Epithelial cell of esophagus (primary cell): Measurements from ENCODE around the gene TSNAX.
A peak's percentile ranks its signal among the peaks of the same experiment; 100 is the strongest.

Experiments
- DNase-seq: peaks from one replicate; pipeline ENCODE4 v3.0.0; 2010; ENCODE audit warnings: low read depth
- H3K4me3 ChIP-seq: 2 replicates; pipeline ENCODE4 v1.5.1; 2011; ENCODE audit warnings: mild to moderate bottlenecking, low read length, control low read depth
- TF ChIP-seq, protein P1 (sequence below): IDR thresholded peaks from 2 replicates; pipeline ENCODE4 v1.5.1; 2011; ENCODE audit warnings: low read depth, mild to moderate bottlenecking, low read length, control low read depth, inconsistent platforms; ENCODE audit not compliant: insufficient read depth; ENCODE audit errors: missing control alignments

TSNAX gene

DNA sequence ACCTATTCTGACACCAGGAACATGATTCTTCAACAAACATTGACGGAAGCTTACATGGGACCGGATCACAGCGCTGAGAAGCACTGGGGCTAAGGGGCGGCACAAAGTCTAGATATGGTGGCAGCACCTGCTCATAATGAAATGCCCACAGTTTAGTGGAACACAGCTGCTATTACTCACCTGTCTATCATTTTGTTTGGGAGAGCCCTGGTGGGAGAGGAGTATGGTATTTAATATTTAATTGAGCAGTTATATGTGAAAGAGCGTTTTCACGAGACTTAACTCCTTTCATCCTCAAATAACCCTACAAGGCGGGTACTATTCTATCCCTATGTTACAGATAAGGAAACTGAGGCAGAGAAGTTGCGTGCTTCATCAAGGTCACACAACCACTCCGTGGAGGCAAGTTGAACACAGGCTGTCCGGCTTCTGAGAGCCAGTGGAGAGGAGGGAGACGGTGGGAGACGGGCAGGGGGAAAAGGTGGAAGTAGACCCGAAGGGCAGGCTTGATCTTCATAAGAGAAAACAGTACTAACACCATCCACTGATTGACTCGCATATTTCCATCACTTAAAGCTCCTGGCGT, 790 bp upstream of the TSNAX start:
- peak overlapping the region; percentile 93 for H3K4me3 ChIP-seq
- TF ChIP-seq, protein P1, sequence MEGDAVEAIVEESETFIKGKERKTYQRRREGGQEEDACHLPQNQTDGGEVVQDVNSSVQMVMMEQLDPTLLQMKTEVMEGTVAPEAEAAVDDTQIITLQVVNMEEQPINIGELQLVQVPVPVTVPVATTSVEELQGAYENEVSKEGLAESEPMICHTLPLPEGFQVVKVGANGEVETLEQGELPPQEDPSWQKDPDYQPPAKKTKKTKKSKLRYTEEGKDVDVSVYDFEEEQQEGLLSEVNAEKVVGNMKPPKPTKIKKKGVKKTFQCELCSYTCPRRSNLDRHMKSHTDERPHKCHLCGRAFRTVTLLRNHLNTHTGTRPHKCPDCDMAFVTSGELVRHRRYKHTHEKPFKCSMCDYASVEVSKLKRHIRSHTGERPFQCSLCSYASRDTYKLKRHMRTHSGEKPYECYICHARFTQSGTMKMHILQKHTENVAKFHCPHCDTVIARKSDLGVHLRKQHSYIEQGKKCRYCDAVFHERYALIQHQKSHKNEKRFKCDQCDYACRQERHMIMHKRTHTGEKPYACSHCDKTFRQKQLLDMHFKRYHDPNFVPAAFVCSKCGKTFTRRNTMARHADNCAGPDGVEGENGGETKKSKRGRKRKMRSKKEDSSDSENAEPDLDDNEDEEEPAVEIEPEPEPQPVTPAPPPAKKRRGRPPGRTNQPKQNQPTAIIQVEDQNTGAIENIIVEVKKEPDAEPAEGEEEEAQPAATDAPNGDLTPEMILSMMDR, result no peak
- DNase-seq, result no peak

DNA sequence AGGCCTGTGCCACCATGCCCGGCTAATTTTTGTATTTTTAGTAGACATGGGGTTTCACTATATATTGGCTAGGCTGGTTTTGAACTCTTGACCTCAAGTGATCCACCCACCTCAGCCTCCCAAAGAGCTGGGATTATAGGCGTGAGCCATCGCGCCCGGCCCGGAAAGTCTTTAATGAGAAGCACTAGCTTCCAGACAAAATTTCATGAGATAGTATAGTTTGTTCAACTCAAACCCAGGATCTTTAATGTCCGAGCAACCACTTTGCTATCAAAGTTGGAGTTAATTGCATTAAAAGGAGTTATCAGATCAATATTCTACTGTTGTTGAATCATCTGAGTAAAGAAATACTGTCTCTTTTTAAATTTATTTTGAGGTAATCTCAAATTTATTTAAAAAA, 4.8 kb downstream of the TSNAX start:
- H3K4me3 ChIP-seq, result no peak overlapping the region
- TF ChIP-seq, protein P1, result no peak
- DNase-seq, result no peak

DNA sequence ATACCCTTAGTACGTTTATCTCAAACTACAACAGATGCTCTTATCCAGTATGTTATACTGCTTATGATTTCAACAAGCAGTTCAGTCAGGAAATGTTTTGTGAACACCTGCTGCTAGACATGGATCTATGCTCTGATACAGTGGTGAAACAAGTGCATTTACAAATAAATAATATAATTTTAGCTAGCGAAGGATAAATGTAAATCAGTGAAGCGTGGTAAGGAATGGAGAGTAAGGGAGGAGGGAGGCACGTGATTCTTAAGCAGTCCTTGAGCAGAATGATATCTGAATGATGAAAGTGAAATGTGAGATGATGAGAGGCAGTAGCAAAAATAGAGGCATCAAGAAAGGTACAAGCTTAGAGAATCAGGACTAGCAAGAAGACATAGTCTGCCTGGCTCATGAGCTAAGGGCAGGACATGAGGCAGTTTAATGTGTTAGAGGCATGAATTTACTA, 6.3 kb downstream of the TSNAX start:
- no peak for DNase-seq
- no peak overlapping the region for H3K4me3 ChIP-seq
- TF ChIP-seq, protein P1, result no peak

DNA sequence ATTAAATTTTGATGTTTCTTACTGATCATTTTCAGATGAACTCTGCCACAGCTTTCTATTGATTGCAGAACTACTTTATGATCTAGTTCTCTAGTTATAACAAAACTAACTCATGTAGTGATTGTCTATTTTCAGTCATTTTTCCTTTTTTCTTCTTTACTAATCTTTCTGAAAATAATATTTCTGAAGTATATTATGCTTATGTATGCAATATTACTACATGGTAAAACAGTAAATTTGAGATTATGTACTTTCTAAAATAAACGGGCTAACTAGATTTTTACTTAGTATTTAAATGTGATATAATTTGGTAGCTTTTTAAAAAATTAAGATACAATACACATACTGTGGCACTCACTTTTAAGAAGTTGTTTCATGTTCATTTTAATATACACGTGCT, 7.6 kb downstream of the TSNAX start:
- H3K4me3 ChIP-seq, result no peak overlapping the region
- TF ChIP-seq, protein P1, result no peak
- no peak for DNase-seq

DNA sequence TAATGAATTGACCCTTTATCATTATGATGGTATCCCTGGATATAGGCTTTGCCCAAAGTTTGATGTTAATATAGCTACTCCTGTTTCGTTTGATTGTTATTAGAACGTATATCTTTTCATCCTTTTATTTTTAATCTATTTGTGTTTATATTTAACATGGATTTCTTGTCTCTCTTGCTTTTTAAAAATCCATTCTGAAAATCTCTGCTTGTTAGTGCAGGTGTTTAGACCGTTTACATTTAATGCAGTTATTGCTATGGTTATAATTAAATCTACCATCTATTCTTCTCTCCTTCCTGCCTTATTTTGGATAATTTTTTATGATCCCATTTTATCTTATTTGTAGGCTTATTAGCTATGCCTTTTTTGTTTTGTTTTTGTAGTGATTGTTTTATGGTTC, 12.4 kb downstream of the TSNAX start:
- TF ChIP-seq, protein P1, result no peak
- H3K4me3 ChIP-seq, result no peak overlapping the region
- DNase-seq, result no peak

DNA sequence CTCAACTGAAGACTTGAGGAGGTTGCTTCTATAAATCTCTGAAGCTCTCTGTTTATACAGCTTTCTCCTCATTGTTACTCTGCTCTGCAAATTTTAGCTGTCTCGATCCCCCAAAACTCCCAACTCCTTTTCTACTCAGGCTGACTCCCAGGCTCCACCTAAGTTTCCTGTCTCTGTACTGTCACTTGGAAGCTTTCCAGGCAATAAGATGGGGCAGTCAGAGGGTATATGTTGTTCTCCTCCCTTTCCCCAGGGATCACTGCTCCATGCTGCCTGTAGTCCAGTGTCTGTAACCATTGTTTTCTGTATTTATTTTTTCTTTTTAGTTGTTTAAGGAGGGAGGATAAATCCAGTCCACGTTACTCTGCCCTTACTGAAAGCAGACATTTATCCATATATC, 13.4 kb downstream of the TSNAX start:
- TF ChIP-seq, protein P1, result no peak
- DNase-seq, result no peak
- no peak overlapping the region for H3K4me3 ChIP-seq

DNA sequence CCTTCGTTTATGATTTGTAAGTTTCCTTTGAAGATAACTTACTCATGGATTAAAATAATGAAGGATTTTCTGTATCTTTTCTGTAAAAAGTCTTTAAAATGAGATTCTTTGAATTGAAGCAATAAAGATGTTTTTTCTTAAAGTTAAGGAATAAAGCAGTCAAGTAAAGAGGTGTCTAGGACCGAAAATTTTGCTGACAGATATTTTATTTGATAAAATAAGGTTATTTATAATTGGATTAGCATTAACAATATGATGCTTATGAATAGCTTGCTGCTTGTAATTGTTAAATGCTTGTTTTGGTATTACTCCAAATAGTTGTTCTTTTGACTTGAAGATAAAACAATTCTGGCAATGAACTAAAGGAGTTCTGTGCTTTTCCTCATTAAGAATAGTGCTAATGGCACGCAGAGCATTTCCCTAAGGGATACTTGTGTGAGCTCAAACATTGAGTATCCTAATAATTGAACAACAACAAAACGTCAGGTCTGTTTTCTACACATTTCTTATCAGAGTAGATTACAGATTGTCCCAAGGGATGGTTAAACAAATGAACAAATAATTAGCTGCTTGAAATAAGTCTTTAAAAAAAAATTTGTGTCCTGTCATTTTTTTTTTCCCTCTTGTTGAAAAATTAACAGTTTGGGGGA, 16.6 kb downstream of the TSNAX start:
- DNase-seq, result no peak
- TF ChIP-seq, protein P1, result no peak
- H3K4me3 ChIP-seq, result no peak overlapping the region
